HG03439 (cell line): Measurements from ENCODE around the gene GRIN1.

ENCODE experiments used
- ATAC-seq: cut with Tn5 transposase; IDR thresholded peaks from one replicate; pipeline ENCODE4 v1.9.1; 2021; ENCODE audit warnings: mild to moderate bottlenecking, moderate library complexity; ENCODE audit not compliant: unreplicated experiment

GRIN1 gene

DNA sequence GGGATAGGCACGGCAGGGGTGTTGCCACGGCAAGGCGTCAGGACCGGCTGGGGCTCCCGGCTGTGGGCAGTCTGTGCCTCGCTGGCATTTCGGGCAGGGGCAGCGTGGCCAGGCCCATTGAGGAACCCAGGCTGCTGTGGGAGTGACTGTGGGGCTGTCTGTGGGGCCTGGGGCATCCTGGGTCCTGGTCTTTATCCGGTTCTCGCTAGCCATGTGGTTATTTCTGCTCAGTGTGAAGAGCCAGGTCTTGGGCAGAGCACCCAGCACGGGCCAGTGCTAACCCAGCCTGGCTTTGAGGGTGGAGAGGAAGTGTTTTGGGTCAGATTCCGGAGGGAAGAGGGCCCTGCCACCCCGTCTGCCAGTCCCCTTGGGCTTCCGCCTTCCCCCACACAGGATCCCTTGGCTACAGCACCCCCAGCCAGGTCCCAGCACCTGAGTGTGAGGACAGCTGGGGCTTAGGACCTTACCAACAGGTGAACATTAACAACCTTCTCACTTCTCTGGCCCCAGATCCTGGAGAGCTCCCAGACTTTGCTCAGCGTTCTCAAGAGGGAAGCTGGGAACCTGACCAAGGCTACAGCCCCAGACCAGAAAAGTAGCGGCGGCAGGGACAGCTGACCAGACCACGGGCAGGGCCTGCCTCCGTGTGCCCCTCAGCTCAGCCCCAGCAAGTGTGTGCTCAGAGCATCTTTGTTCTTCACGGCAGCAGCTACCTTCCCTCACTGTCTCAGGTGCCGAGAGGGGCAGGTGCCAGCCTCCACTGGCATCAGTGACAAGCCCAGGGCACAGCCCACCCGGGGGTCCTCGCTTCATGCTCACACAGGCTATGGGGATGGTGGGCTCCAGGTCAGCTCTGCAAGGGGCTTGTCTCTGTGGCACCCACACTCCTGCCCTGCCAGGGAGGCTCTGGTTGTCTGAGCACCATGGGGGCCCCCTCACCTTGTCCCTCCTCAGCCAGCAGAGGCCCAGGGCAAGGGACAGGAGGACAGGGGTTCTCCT is 50.6 kb downstream of the GRIN1 start:
- no peak for ATAC-seq

DNA sequence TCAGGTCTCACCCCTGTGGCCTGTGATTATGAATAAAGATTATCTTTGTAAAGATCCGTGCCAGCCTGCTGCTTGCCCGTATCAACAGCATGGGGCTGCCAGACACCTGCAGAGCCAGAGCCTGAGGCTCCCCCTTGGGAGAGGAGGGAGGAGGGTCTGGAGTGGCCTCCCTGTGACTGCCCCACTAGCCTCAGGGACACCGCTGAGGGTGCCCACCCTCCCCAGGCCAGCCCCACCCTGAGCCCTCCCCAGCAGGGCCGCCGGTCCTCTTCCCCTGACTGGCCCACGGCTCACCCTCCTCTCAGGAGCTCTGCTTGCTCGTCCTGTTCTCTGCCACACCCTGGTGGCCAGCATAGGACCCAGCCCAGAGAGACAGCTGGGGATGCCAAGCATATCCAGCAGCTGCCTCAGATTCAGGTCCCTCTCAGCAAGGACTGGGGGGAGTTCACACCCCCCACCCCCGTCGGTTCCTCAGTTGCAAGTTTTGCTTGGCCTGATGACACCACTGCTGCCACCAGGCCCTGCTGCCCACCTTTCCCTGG is 51.4 kb downstream of the GRIN1 start:
- no peak for ATAC-seq

DNA sequence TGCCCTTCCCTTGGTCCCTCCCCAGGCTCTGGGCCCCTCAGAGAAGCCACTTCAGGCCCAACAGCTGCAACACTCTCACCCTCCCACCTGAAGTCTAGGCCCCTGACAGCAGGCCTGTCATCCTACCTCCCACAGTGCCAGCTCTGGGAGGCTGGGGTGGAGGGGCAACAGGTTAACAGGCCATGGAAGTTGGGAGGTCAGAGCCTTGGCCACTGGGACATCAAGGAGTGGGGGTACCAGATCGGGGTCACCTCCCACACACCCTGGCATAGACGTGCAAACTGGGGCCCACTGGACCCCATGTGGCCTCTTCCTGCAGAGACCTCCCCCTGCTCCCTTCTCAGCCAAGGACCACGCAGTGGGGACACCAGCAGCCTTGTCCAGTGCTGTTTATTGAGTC is 52.3 kb downstream of the GRIN1 start:
- ATAC-seq = no peak

DNA sequence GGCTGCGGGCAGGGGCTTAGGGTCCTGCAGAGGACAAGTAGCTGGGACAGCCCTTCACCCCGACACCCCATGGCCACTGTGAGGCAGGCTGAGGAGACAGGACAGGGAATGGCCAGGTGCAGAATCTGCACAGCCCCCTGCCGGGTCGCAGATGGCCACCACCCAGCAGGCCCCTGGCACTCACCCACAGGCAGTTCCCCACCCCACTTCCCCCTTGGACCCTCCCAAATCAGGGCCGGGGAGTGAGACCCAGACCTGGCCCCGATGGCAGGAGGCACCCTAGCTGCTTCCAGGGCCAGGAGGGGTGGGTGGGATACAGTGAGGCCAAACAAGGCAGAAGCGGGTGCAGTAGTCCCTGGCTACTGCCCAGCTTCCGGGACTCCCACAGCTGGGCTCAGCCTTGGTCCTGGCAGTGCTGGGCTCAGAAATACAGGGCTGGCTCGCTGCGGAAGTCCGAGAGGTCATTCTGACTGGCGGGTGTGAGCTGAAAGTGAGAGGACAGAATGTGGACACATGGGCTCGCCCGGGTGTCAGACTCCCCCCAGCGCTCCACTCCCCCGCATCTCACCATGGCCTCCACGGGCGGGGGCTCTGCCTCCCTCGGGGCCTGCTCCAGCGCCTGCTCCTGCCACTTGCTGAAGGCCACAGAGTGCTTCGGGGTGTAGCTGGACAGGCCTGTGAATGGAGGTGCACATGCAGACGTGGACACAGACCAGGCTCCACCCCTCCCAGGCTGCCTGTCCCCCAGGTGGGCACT is 52.9 kb downstream of the GRIN1 start:
- no peak for ATAC-seq

DNA sequence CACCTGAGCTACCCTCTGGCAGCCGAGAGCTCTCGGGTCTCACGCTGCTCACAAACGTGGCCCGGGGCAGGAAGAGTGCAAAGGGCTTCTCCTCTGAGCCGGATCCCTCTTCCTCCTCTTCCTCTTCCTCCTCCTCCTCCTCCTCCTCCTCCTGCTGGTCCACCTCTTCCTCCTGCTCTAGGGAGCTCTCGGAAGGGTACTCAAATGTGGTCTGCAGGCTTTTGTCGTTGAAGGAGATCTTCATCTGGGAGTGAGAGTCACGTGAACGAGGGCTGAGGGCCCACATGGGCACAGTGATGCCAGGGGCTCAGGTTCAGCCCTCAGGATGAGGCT is 53.5 kb downstream of the GRIN1 start:
- ATAC-seq = no peak

DNA sequence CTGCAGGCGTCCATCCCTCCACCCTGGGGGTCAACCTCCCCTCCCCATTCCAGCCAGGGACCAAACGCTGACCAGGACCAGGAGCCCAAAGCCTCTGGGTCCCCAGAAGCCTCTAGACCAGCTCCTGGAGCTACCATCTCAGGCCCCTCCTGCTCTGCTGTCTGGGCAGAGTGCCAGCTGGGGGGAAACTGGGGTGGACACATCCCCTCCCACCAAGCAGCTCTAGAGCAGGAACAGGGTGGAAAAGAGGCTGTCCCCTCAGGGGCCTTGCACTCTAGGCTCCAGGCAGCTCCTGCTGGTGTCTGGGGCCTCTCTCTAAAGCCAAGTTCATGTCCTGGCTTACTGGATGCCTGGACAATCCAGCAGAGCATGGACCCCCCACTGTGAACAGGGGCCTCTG is 53.9 kb downstream of the GRIN1 start:
- ATAC-seq = no peak

DNA sequence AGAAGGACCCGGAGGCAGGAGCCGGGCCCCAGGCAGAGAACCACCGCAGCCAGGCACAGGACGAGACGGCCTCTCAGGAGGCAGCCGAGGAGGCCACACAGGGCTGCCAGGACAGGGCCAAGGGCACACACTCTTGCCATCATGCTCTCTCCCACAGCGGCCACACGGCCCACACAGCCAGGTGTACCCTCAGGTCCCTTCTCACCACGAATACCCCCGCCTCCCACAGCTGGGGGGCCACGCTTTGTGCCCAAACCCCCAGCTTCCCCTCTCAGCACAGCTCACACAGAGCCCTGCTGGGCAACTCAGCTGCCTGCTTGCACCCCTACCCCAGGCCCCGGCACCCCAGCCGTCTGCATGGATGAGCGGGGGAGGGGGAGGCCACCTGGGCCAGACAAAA is 54.8 kb downstream of the GRIN1 start:
- no peak for ATAC-seq

DNA sequence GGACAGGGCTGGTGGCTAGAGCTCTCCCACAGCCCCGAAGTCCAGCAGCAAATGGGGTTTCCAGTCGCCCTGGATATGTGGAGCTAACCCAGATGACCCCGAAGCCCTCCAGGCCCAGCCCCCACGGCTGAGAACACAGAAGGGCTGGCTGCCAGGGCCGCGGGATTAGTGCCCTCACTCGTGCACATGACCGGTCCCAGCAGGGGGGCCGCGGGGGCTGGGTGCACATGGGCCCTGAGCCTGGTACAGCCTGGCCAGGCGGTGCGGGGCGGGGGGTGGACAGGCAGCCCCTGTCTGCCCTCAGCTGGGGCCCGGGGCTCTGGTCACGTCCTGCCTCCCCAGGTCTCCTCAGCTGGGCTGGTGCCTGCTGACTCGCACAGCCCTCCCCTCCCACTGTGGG is 55.4 kb downstream of the GRIN1 start:
- no peak for ATAC-seq

DNA sequence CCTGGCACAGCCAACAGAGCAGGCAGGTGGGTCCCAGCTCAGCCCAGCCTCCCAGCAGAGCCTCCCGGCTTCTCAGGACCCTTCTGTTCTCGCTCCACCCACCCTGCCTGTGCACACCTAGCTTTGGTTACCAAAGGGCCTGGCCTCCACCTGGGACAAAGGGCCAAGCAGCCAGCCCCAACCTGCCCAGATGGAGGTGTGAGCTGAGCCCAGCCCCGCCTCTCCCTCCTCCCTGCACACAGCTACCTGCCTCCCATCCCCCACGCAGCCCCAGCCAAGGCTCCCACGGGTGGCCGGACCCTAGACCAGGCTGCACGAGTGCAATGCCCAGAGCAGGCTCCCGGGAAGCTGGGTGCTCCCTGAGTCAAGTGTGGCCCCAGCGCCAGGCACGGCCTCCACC is 56.0 kb downstream of the GRIN1 start:
- ATAC-seq = no peak

DNA sequence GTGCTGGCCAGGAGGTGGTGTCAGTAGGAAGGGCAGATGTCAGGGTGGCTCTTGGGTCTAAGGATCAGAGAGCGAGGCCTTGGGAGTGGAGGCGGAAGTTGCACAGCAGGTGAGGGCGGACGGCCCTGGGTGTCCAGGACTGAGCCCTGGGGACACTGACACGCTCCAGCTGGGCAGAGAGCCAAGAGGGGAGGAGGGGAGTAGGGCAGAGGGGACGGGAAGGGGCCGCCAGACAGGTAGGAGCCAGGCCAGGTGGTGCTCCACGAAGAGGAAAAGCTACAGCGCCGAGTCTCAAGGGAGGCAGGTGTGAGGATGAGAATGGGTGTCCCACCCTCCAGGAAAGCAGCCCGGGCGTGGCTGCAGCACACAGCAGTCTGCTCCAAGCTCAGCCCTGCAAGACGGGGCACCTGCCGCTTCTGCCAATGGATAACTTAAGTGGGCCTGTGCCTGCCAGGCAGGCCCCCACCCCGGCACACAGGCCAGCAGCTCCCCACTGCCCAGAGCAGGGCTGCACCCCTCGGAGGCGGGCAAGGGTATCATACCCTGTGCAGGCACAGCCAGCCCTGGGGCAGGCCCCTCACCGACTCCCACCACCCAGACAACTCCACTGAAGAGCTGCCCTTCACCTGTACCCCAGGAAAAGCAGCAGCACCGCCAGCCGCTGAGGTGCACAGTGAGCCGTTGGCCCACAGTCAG is 56.7 kb downstream of the GRIN1 start:
- no peak for ATAC-seq

DNA sequence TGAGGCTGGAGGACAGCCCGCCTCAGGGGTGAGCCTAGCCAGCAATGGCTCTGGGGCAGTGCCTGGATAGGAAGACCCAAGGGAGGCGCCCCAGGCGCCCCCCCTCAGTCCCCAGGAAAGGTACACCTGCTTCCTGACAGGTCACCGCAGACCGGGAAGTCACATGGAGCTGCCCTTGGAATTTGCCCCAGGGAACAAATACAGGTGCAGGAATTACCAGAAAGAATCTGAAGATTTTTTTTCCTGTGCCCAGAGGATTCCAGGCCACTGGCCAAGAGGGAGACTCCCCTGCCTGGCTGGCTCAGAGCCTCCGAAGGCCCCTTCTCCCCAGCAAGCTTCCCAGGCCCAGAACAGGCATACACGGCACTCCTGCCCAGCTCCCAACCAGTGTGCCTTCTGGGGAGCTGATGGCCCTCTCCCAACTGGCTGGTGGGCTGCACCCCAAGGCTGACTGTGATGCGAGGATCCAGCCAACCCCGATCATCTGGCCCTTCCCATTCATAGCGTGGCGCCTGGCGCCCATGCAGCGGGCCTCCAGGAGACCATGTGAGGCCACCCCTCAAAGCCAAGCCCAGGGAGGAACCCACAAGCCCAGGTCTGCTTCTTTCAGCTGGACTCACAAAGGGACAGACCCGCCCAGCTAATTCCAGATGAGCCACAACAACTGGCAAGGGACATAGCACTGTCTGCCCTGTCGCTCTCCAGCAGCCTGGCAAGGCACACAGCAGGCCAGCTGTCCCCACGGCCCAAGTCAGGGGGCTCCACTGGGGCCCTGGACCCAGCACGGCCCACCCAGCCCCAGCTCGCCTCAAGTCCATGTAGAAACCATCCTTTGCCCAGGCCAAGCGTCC is 59.3 kb downstream of the GRIN1 start:
- ATAC-seq = no peak

DNA sequence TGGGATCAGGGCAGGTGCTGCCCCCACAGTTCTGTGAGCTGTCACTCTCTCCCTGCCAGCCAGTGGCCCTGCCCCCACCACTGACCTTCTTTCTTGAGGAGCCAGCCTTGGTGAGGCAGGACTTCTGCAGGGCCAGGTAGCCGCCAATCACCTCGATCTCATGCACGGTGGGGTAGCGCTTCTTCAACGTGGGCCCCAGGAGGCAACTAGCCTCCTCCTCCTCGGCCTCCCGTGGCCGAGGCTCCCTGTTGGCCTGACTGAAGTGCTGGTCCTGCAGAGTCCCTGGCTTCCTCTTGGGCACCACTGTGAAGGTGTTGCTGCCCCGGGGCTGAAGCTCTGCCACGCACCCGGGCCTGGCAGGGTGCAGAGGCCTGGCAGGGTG is 59.9 kb downstream of the GRIN1 start:
- no peak for ATAC-seq

DNA sequence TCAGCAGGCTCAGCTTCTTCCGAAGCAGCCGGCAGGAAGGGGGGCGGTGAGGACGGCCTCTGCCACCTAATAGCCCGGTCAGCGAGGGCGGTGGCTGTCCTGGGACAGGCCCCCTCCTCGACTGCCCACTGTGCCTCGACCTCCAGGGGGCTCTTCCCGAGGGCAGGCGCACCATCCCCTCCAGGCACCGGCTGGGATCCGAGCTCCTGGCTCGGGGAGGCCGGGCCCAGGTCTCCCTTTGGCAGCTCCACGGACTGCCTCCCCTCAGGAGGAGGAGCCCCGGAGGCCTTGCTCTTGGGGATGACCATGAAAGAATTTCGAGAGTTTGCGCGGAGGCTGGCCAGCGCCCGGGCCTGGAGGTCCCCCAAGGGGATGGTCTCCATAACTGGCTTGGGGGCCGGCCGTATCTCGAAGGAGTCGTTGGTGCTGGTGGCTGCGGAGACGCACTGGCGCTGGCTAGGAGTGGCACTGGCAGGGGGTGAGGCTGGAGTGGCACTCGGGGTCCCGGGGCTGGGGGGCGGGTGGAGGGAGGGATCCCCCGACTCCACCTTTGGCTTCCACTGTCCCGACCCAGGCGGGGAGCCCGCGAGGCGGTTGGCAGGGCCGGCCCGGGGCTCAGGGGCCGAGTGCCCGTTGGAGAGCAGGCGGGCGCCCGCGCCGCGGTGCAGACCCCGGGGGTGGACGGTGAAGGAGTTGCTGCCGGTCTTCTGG is 60.6 kb downstream of the GRIN1 start:
- no peak for ATAC-seq

DNA sequence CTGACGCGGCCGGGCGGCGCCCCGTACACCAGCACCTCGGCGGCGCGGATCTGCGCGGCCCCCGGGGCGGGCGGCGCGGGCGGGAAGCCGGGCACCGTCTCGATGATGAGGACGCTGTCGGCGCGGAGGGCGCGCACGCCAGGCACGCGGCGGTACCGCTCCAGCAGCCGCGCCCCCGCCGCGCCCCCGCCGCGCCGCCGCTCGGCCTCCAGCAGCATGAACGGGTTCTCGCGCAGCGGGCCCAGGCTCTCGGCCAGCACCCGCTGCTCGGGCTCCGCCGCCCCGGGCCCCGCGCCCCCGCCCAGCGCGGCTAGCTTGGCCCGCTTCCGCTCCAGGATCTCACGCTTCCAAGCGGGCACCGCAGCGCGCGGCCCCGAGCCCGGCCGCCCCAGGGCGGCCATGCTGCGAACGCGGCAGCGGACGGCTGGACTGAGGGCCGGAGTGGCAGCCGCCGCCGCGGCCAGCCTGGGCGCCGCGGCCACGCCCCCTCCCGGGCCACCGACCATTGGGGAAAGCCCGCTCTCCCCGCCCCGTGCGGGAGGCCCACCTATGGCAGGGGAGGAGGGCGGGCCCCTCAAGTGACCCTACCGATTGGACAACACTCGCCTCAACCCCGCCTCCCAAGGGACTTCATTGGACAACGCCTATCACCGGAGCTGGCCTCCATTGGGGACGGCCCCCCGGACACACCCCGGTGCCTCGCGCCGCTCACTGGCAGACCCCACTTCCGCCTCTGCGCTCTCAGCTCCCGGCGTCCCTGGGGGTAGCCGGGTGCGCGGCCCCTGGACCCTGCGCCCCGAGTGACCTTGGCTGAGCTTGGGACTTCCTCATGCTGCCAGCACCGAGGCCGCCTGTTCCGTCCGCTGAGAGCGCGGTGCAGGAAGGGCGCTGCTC is 61.6 kb downstream of the GRIN1 start, which contains the start of gene TPRN:
TPRN (minus strand) TSS at position 431 of the 894 bp plus-strand sequence; CDS start at position 401, 30 bp downstream.
- peak; percentile 85 for ATAC-seq

DNA sequence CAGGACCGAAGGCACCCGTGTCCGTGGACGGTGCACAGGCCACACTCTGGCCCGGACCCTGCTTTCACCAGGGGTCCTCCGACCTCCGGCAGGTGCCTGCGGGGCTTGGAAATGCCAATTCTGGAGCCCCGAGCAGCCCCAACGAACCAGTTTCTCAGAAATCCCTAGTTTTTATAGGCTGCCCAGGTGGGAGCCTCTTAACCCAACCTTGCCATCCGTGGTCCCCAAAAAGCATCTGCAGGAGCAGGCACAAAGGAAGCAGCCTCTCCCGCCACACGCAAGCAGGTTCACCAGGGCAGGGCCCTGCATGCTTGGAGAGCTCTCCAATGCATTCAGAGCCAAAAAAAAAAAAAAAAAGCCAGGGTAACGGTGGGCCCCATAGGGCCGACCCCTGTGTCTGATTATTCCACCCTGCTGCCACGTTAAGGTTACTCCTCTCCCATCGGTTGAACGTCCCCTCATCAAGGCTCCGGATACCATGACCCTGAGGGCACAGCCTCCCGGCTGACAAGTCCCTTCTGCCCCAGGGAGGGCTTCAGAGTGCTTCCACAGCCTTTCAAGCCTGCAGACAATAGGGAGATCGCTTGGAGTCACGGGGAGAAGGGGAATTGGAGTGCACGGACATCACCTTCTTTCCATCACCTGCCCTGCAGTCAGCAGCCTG is 62.4 kb downstream of the GRIN1 start:
- ATAC-seq = no peak

DNA sequence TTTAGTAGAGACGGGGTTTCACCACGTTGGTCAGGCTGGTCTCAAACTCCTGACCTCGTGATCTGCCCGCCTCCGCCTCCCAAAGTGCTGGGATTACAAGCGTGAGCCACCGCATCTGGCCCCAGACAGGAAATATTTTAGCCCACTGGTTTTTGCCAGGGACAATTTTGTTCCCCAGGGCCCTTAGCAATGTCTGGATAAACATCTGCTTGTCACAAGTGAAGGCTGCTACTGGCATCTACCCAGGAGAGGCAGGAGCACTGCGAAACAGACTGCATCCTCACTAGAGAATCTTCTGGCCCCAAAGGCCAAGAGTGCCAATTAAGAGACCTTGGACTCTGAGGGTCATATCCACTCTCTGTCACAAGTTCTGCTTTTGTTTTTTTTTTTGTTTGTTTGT is 64.0 kb downstream of the GRIN1 start:
- ATAC-seq = no peak

DNA sequence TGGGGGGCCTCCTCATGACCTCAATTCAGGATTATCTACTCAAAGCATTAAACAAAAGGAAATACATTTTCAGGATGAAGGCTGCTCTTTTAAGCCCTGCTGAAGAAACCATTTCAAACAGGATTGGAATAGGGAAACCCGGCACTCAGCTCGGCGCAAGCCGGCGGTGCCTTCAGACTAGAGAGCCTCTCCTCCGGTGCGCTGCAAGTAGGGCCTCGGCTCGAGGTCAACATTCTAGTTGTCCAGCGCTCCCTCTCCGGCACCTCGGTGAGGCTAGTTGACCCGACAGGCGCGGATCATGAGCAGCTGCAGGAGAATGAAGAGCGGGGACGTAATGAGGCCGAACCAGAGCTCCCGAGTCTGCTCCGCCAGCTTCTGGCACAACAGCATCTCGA is 65.8 kb downstream of the GRIN1 start:
- no peak for ATAC-seq
